ENCODE measurements around the gene SLC25A21.

The SLC25A21 gene

GRCh38 chr14:36660736-36661505 is 511.5 kb downstream of the SLC25A21 start:
- Histone ChIP-seq H3K27me3 (ENCODE audit: low read length) (no peaks in the 10 kb centered on the region), H3K4me3 (ENCODE audit: insufficient read depth, low read length, poor library complexity, severe bottlenecking) (no peak overlapping the region), H4K20me1 (ENCODE audit: low read depth, low read length) (no peaks in the 10 kb centered on the region), H2AFZ (ENCODE audit: low read depth, low read length, severe bottlenecking) (no peak overlapping the region), H3K9me2 (replicated peaks; ENCODE audit: insufficient read depth, low read length) (no peaks in the 10 kb centered on the region), H3K79me2 (ENCODE audit: insufficient read depth, low read length) (no peaks in the 10 kb centered on the region), H3K27ac (ENCODE audit: low read depth, low read length) (no peak overlapping the region), H3K9me3 (ENCODE audit: insufficient read depth, low read length) (no peaks in the 10 kb centered on the region), H3K9ac (ENCODE audit: low read length) (no peak overlapping the region), H3F3A (ENCODE audit: insufficient read depth) (no peaks in the 10 kb centered on the region), H3K4me2 (ENCODE audit: low read depth, low read length, poor library complexity, severe bottlenecking) (no peak overlapping the region), H3K36me3 (ENCODE audit: low read length) (no peaks in the 10 kb centered on the region)
- no peak for TF ChIP-seq EZH2phosphoT487 (conservative IDR thresholded peaks at IDR 0.05; ENCODE audit: low read length)
- no peak for TF ChIP-seq CTCF (IDR thresholded peaks at IDR 0.05; ENCODE audit: insufficient read depth, low read length, poor library complexity, severe bottlenecking)

GRCh38 chr14:36659822-36660735 is 512.3 kb downstream of the SLC25A21 start:
- Histone ChIP-seq H3K9me3 (ENCODE audit: insufficient read depth, low read length) (no peaks in the 10 kb centered on the region), H4K20me1 (ENCODE audit: low read depth, low read length) (no peaks in the 10 kb centered on the region), H3K27me3 (ENCODE audit: low read length) (no peaks in the 10 kb centered on the region), H3F3A (ENCODE audit: insufficient read depth) (no peaks in the 10 kb centered on the region), H3K79me2 (ENCODE audit: insufficient read depth, low read length) (no peaks in the 10 kb centered on the region), H3K27ac (ENCODE audit: low read depth, low read length) (no peak overlapping the region), H3K4me2 (ENCODE audit: low read depth, low read length, poor library complexity, severe bottlenecking) (no peak overlapping the region), H3K9ac (ENCODE audit: low read length) (no peak overlapping the region), H2AFZ (ENCODE audit: low read depth, low read length, severe bottlenecking) (no peak overlapping the region), H3K9me2 (replicated peaks; ENCODE audit: insufficient read depth, low read length) (no peaks in the 10 kb centered on the region), H3K36me3 (ENCODE audit: low read length) (no peaks in the 10 kb centered on the region), H3K4me3 (ENCODE audit: insufficient read depth, low read length, poor library complexity, severe bottlenecking) (no peak overlapping the region)
- TF ChIP-seq CTCF (IDR thresholded peaks at IDR 0.05; ENCODE audit: insufficient read depth, low read length, poor library complexity, severe bottlenecking) (no peak), EZH2phosphoT487 (conservative IDR thresholded peaks at IDR 0.05; ENCODE audit: low read length) (no peak)

GRCh38 chr14:36659010-36659821 is 513.2 kb downstream of the SLC25A21 start:
- H2AFZ ChIP-seq (ENCODE audit: low read depth, low read length, severe bottlenecking): no peak overlapping the region
- no peak overlapping the region for H3K4me2 ChIP-seq (ENCODE audit: low read depth, low read length, poor library complexity, severe bottlenecking)
- H3K36me3 ChIP-seq (ENCODE audit: low read length): no peaks in the 10 kb centered on the region
- no peaks in the 10 kb centered on the region for H3K9me2 ChIP-seq (replicated peaks; ENCODE audit: insufficient read depth, low read length)
- H3K4me3 ChIP-seq (ENCODE audit: insufficient read depth, low read length, poor library complexity, severe bottlenecking): no peak overlapping the region
- no peaks in the 10 kb centered on the region for H4K20me1 ChIP-seq (ENCODE audit: low read depth, low read length)
- no peaks in the 10 kb centered on the region for H3K27me3 ChIP-seq (ENCODE audit: low read length)
- H3K9ac ChIP-seq (ENCODE audit: low read length): no peak overlapping the region
- no peaks in the 10 kb centered on the region for H3K9me3 ChIP-seq (ENCODE audit: insufficient read depth, low read length)
- H3F3A ChIP-seq (ENCODE audit: insufficient read depth): no peaks in the 10 kb centered on the region
- H3K79me2 ChIP-seq (ENCODE audit: insufficient read depth, low read length): no peaks in the 10 kb centered on the region
- no peak overlapping the region for H3K27ac ChIP-seq (ENCODE audit: low read depth, low read length)
- TF ChIP-seq EZH2phosphoT487 (conservative IDR thresholded peaks at IDR 0.05; ENCODE audit: low read length) (no peak), CTCF (IDR thresholded peaks at IDR 0.05; ENCODE audit: insufficient read depth, low read length, poor library complexity, severe bottlenecking) (no peak)

Data from SU-DHL-6 (cell line).